ENCODE measurements around the gene ZNF664.

Gene ZNF664

GRCh38 chr12:124007826-124008570, 35.0 kb downstream of the ZNF664 start:
- no peak for DNase-seq (ENCODE audit: low read depth in 4 of 4, low spot score in 1 of 4)

GRCh38 chr12:124008595-124008994, 35.6 kb downstream of the ZNF664 start:
- no peak for DNase-seq (ENCODE audit: low read depth in 4 of 4, low spot score in 1 of 4)

GRCh38 chr12:124009781-124010180, 36.8 kb downstream of the ZNF664 start:
- no peak for DNase-seq (ENCODE audit: low read depth in 4 of 4, low spot score in 1 of 4)

- DNase-seq (ENCODE audit: low read depth in 4 of 4, low spot score in 1 of 4): no peak
These were observed 37.7 kb downstream of the ZNF664 start for GRCh38 chr12:124010687-124011086.

GRCh38 chr12:124011435-124012115, 38.6 kb downstream of the ZNF664 start:
- no peak for DNase-seq (ENCODE audit: low read depth in 4 of 4, low spot score in 1 of 4)

GRCh38 chr12:124013073-124013472, 40.1 kb downstream of the ZNF664 start:
- no peak for DNase-seq (ENCODE audit: low read depth in 4 of 4, low spot score in 1 of 4)

GRCh38 chr12:124015494-124016461, 42.8 kb downstream of the ZNF664 start:
- DNase-seq (ENCODE audit: low read depth in 4 of 4, low spot score in 1 of 4): no peak

- no peak for DNase-seq (ENCODE audit: low read depth in 4 of 4, low spot score in 1 of 4)
These were observed 44.0 kb downstream of the ZNF664 start for GRCh38 chr12:124017064-124017463.

GRCh38 chr12:124018539-124018938, 45.5 kb downstream of the ZNF664 start:
- DNase-seq (ENCODE audit: low read depth in 4 of 4, low spot score in 1 of 4): no peak

- no peak for DNase-seq (ENCODE audit: low read depth in 4 of 4, low spot score in 1 of 4)
These were observed 46.1 kb downstream of the ZNF664 start for GRCh38 chr12:124019115-124019514.

- no peak for DNase-seq (ENCODE audit: low read depth in 4 of 4, low spot score in 1 of 4)
These were observed 47.5 kb downstream of the ZNF664 start for GRCh38 chr12:124020514-124020949.

- no peak for DNase-seq (ENCODE audit: low read depth in 4 of 4, low spot score in 1 of 4)
These were observed 48.0 kb downstream of the ZNF664 start for GRCh38 chr12:124021007-124021406.

GRCh38 chr12:124022161-124022560, 49.1 kb downstream of the ZNF664 start:
- no peak for DNase-seq (ENCODE audit: low read depth in 4 of 4, low spot score in 1 of 4)

- DNase-seq (ENCODE audit: low read depth in 4 of 4, low spot score in 1 of 4): no peak
These were observed 51.3 kb downstream of the ZNF664 start for GRCh38 chr12:124024263-124024678.

- DNase-seq (ENCODE audit: low read depth in 4 of 4, low spot score in 1 of 4): no peak
These were observed 51.8 kb downstream of the ZNF664 start for GRCh38 chr12:124024776-124025175.

- DNase-seq (ENCODE audit: low read depth in 4 of 4, low spot score in 1 of 4): no peak
These were observed 52.6 kb downstream of the ZNF664 start for GRCh38 chr12:124025661-124026060.

- no peak for DNase-seq (ENCODE audit: low read depth in 4 of 4, low spot score in 1 of 4)
These were observed 54.0 kb downstream of the ZNF664 start for GRCh38 chr12:124026755-124027745.

GRCh38 chr12:124027753-124028554, 54.9 kb downstream of the ZNF664 start:
- no peak for DNase-seq (ENCODE audit: low read depth in 4 of 4, low spot score in 1 of 4)

- no peak for DNase-seq (ENCODE audit: low read depth in 4 of 4, low spot score in 1 of 4)
These were observed 55.5 kb downstream of the ZNF664 start for GRCh38 chr12:124028555-124028925.

Data from stimulated activated CD4-positive, alpha-beta T cell treated with anti-CD3 and anti-CD28 coated beads, Interleukin-1b, Interleukin-23, amount 100 ng/mL, for 24 hours (primary cell).